HUES64 (cell line): ENCODE data around the gene FLAD1.
"Not testable (repeated sequence)": the region's sequence is repeated elsewhere in the genome, so short reads cannot be mapped to it uniquely, and the experiment has no call there.

Source experiments
- H3K27ac ChIP-seq: 2 replicates; pipeline ENCODE4 v1.7.0; 2013; ENCODE audit warnings: low read depth, low read length, inconsistent platforms
- H3K27me3 ChIP-seq: 2 replicates; pipeline ENCODE4 v1.6.1; 2013; ENCODE audit warnings: mild to moderate bottlenecking, low read length; ENCODE audit not compliant: insufficient read depth
- H3K36me3 ChIP-seq: 2 replicates; pipeline ENCODE4 v1.6.1; 2013; ENCODE audit warnings: mild to moderate bottlenecking, low read length; ENCODE audit not compliant: insufficient read depth
- H3K4me1 ChIP-seq: 2 replicates; pipeline ENCODE4 v1.6.1; 2013; ENCODE audit warnings: mild to moderate bottlenecking, low read length, moderate library complexity; ENCODE audit not compliant: insufficient read depth
- H3K4me3 ChIP-seq: 2 replicates; pipeline ENCODE4 v1.5.1; 2013; ENCODE audit warnings: mild to moderate bottlenecking, low read length, moderate library complexity
- H3K9ac ChIP-seq: 2 replicates; pipeline ENCODE4 v1.6.1; 2013; ENCODE audit warnings: mild to moderate bottlenecking, low read depth, low read length
- H3K9me3 ChIP-seq: 2 replicates; pipeline ENCODE4 v1.6.1; 2013; ENCODE audit warnings: low read depth, low read length; ENCODE audit not compliant: insufficient read depth
- WGBS: fragments of 150-250, 120-280 bp; methylation state at CpG from one replicate; pipeline ENCODE4 v1.1.7; 2013; ENCODE audit warnings: missing lambda C conversion rate; 5-methylcytosine and 5-hydroxymethylcytosine counted together

FLAD1 gene

DNA sequence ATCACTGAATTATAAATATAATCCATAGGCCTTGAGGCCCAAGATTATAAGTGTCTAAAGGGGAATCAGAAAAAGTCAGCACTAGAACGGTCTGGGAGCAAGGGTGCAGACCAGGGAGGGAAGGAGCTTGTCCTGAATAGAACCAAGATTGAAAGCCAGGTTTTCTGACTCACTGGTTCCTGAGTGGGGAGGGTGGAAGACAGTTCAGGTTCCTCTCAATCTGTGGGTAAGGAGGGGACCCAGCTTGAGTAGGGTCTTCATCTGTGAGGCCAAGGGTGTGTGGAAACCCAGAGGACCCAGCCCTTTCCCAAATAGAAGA lies 11.1 kb downstream of the FLAD1 start:
- Histone ChIP-seq H3K4me3 (no peak overlapping the region), H3K9me3 (no peaks in the 10 kb centered on the region), H3K4me1 (0 out of 2 replicates have a peak, but pooled peaks cover 3% of the 10 kb centered on the region), H3K36me3 (peaks cover 25% of the 10 kb centered on the region), H3K27ac (no peak overlapping the region), H3K9ac (no peak overlapping the region), H3K27me3 (no peaks in the 10 kb centered on the region)
- WGBS = 93% methylated on average over 1 of the region's 1 CpG

DNA sequence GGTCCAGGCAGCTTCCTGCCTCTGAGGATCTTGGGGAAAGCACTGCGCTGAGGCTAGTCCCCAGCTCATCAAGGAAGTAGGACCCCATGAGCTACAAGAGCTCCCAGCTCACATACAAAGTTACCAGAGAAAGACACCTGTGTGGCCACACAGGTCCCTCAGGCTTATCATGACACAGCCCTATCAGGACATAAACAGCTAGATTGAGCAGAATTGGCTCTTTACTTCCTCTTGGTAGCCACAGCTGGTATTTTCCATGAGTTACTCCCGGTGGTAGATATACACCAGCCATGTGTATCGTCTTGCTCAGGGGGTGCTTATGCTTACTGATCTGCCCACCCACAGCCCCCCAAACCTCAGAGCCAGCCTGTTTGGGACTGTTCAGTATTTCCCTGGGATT lies 11.4 kb downstream of the FLAD1 start:
- H3K4me1 ChIP-seq = 0 out of 2 replicates have a peak, but pooled peaks cover 3% of the 10 kb centered on the region
- no peak overlapping the region for H3K27ac ChIP-seq
- H3K4me3 ChIP-seq = no peak overlapping the region
- peaks cover 21% of the 10 kb centered on the region for H3K36me3 ChIP-seq
- no peaks in the 10 kb centered on the region for H3K27me3 ChIP-seq
- H3K9me3 ChIP-seq = no peaks in the 10 kb centered on the region
- WGBS = 92% methylated on average over 3 of the region's 3 CpGs
- H3K9ac ChIP-seq = no peak overlapping the region

DNA sequence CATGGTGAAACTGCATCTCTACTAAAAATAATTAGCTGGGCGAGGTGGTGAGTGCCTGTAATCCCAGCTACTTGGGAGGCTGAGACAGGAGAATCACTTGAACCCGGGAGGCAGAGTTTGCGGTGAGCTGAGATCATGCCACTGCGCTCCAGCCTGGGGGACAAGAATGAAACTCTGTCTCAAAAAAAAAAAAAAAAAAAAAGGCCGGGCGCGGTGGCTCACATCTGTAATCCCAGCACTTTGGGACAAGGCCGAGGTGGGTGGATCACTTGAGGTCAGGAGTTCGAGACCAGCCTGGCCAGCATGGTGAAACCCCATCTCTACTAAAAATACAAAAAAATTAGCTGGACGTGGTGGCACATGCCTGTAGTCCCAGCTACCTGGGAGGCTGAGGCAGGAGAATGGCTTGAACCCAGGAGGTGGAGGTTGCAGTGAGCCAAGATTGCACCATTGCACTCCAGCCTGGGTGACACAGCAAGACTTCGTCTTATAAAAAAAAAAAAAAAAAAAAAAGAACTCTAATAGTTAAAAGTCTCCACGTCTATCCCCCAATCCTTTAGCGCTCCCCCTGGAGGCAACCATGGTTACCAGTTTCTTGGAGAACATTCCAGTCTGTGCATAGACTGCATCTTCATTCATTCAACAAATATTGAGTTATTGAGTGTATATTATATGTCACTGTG lies 12.3 kb downstream of the FLAD1 start:
- not testable (repeated sequence) for H3K27ac ChIP-seq, H3K27me3 ChIP-seq, H3K4me1 ChIP-seq, H3K9ac ChIP-seq, H3K4me3 ChIP-seq, H3K9me3 ChIP-seq
- WGBS = 93% methylated on average over 9 of the region's 13 CpGs
- peaks cover 12% of the 10 kb centered on the region for H3K36me3 ChIP-seq

DNA sequence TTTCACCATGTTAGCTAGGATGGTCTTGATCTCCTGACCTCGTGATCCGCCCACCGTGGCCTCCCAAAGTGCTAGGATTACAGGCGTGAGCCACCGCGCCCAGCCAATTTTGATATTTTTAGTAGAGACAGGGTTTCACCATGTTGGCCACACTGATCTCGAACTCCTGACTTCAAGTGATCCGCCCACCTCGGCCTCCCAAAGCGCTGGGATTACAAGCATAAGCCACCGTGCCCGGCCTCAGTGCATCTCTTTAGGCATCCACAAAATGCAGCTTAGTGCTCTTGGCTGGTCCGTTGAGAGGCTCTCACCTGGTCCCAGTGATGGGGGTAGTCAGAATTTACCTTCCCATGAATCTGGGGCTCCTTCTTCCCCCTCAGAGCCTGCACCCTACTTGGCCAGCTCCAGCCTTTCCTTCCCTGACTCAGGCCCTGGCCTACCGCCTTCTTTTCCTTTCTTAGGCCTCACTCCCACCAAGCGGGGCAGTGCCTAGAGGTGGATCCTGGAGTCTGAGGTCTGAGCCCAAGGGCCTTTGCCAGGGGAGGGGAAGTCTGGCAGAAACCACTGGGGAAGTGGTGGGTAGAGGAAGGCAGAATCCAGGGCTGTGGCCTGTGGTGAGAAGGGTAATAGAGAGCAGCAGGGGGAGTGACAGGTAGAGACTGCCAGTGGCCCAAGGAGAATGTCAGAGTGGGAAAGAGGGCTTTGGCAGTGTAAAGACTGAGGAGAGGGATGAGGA lies 14.0 kb downstream of the FLAD1 start:
- no peak overlapping the region for H3K4me3 ChIP-seq
- 92% methylated on average over 15 of the region's 15 CpGs for WGBS
- H3K27me3 ChIP-seq = no peaks in the 10 kb centered on the region
- peaks cover 5% of the 10 kb centered on the region; the same call in 1 of the 2 replicates for H3K36me3 ChIP-seq
- peaks cover 5% of the 10 kb centered on the region; the same call in 1 of the 2 replicates for H3K4me1 ChIP-seq
- H3K9ac ChIP-seq = no peak overlapping the region
- no peak overlapping the region for H3K27ac ChIP-seq
- H3K9me3 ChIP-seq = no peaks in the 10 kb centered on the region

DNA sequence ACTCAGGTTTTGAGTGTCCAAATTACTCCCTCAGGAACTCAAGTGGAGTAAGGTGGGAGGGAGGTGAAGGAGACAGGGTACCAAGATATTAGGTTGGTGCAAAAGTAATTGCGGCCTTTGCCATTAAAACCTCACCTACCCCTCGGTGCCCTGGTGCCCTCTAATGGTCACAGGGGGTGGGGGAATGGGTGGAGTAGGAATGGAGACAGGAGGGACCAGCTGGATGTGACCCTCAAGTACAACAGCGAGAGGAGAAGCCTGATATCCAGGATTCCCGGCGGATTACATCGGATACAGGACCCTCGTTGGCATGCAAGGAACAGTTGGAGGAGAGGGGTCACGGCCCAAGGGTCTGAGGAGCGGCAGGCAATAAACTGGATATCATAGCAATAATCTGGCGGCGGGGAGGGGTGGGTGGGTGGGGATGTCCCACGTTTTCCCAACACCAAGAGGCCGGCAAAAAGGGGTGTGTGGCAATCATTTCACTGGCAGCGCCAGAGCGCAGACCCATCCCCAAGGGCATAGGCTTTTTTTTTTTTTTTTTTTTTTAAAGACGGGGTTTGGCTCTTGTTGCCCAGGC lies 15.1 kb downstream of the FLAD1 start:
- Histone ChIP-seq H3K36me3 (no peaks in the 10 kb centered on the region), H3K27ac (no peak overlapping the region), H3K4me3 (no peak overlapping the region), H3K4me1 (peaks cover 5% of the 10 kb centered on the region; the same call in 1 of the 2 replicates), H3K27me3 (no peaks in the 10 kb centered on the region), H3K9ac (no peak overlapping the region), H3K9me3 (no peaks in the 10 kb centered on the region)
- 92% methylated on average over 15 of the region's 16 CpGs for WGBS

DNA sequence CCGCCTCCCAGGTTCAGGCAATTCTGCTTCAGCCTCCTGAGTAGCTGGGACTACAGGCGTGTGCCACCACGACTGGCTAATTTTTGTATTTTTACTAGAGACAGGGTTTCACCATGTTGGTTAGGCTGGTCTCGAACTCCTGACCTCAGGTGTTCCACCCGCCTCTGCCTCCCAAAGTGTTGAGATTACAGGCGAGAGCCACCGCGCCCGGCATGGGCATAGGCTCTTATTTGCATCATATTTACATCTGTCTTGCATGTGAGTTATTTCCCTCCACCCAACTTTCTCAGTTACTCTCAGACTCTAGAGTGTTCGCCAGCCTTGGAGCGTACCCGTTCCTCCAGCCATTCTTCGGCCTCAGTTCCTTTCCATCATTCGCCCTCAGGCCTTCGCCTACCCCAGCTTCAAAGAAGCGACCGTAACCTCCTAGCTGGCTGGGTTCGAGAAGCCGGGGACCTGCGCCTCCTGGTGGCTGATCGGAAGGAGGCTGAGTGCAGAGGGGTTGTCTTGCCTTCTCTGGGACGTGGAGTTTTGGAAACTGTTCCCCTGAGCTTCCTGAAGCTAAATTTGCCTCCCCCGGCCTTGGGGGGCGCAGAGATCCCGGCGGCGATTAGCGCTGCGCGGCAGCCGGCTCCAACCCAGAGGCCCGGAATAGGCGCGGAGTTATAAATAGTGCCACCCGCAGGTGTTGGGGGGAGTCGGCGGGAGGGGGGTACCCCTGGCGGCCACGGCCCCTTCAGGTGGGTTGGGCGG lies 15.8 kb downstream of the FLAD1 start:
- WGBS = 19% methylated on average over 40 of the region's 40 CpGs
- no peak overlapping the region; the same call in 1 of the 2 replicates for H3K27ac ChIP-seq
- no peaks in the 10 kb centered on the region for H3K27me3 ChIP-seq

DNA sequence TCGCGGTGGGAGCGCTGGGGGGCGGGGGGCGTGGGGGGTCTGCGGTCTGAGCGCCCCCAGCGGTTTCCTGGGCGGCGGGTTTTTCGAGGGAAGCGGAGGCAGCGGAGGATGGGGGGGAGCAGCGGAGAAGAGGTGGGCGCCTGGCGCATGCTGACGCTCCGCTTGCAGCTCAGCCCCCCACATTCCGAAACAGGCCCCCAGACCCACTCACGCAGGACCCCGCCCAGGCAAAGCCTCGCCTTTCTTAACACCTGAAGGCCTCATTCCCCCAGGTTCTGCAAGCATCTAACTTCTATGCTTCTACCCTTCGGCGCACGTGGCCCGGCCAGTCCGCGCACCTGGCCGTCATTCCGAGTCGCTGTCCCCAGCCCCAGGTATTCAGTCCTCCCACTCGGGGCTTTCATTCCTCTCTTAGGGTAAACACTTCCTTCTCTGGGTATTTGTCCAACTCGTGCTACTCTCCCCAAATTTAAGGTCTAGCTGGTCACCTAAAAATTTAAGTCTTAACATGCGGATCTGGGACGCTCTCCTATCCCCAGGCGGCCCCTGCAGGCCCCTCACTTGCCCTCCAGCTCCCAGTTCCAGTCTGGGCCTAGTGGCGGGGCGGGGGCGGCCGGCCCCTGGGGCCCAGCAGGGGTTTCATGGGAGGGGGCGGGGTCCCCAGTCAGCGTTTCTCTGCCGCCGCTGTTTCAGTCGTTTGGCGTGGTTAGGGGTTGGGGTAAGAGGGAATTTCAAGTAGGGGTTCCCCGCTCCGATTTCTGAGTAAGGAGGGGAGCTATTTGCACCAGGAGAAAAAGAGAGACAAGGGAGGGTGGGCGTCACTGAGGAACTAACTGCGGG lies 16.6 kb downstream of the FLAD1 start:
- H3K9me3 ChIP-seq = no peaks in the 10 kb centered on the region
- H3K36me3 ChIP-seq = no peaks in the 10 kb centered on the region
- H3K27ac ChIP-seq = peak overlapping the region; percentile 85
- no peaks in the 10 kb centered on the region for H3K27me3 ChIP-seq
- H3K4me1 ChIP-seq = peaks cover 12% of the 10 kb centered on the region
- WGBS = 2% methylated on average over 49 of the region's 50 CpGs
- H3K9ac ChIP-seq = peak overlapping the region; percentile 78
- H3K4me3 ChIP-seq = peak overlapping the region; percentile 82

More for the DNA sequence above, 15.8 kb downstream of the FLAD1 start:
- H3K36me3 ChIP-seq = no peaks in the 10 kb centered on the region
- no peak overlapping the region for H3K9ac ChIP-seq
- H3K4me1 ChIP-seq = peaks cover 5% of the 10 kb centered on the region; the same call in 1 of the 2 replicates
- no peaks in the 10 kb centered on the region for H3K9me3 ChIP-seq
- H3K4me3 ChIP-seq = peak overlapping the region; percentile 82

DNA sequence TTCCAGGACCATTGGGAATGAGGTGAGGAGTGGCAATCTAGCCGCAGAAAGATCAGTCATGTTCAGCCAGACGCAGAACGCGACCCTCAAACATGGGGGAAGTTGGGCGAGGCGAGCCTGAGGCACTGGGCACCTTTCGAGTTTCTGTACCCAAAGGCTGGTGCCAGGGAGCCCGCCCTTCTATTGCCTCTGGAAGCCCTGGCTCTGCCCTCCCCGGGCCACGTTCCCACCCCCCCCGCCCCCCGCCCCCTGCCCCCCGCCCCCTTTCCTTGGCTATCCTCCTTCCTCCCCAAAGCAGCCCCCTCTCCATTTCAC lies 17.2 kb downstream of the FLAD1 start:
- Histone ChIP-seq H3K4me3 (peak overlapping the region; percentile 82), H3K27ac (peak overlapping the region; percentile 97), H3K9me3 (no peaks in the 10 kb centered on the region), H3K27me3 (no peaks in the 10 kb centered on the region), H3K36me3 (no peaks in the 10 kb centered on the region), H3K9ac (peak overlapping the region; percentile 78), H3K4me1 (peaks cover 13% of the 10 kb centered on the region)
- 2% methylated on average over 7 of the region's 13 CpGs for WGBS

DNA sequence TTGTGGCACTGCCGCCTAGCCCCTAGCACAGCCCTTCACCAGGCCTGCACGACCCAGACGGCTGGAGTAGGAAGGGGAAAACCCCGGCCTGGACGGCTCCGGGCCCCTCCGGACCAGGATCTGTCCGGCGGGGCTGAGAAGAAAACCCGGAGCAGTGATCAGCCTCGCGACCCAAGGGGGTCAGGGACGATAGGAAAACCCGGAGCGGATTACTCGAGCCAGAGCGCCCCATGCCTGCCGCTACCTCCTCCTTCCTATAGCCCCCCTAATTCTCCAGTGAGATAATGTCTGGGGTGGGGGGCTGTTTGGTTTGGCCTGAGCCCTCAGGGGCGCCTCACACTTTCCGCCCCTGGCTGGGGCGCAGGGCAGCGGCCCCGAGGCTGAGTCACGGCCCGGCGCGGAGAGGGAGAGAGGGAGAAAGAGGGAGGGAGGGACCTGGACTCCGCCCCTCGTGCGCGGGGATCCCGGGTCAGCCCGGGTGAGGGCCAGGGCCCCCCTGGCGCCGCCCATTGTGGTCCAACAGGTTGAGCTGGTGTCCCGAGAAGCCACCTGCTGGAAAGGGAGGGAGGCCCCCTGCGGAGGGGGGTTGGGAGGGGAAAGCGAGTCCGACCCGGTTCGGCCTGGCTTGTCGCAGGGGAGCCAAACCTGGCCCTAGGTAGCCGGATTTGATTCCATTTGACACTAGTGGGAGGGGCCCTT lies 17.7 kb downstream of the FLAD1 start:
- Histone ChIP-seq H3K4me1 (peaks cover 11% of the 10 kb centered on the region), H3K27ac (peak overlapping the region; percentile 97)
- WGBS = 1% methylated on average over 43 of the region's 43 CpGs

DNA sequence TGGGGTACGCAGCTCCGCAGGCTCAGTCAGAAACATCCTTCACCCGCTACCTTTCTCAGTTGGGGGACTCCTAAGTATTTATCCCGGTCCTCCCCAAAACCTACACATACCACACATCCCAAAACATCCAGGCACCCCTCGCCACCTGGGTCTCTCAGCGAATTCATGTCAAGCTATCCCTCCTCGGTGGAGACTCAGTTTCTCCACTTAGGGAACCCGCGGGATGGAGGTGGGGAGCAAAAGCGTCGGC lies 18.2 kb downstream of the FLAD1 start:
- no peaks in the 10 kb centered on the region for H3K9me3 ChIP-seq
- peak overlapping the region; percentile 97 for H3K27ac ChIP-seq
- H3K36me3 ChIP-seq = no peaks in the 10 kb centered on the region
- H3K4me3 ChIP-seq = peak overlapping the region; percentile 82
- H3K27me3 ChIP-seq = no peaks in the 10 kb centered on the region
- WGBS = under 1% methylated on average over 11 of the region's 11 CpGs
- peaks cover 10% of the 10 kb centered on the region for H3K4me1 ChIP-seq
- peak overlapping the region; percentile 84 for H3K9ac ChIP-seq

More for the DNA sequence above, 17.7 kb downstream of the FLAD1 start:
- Histone ChIP-seq H3K4me3 (peak overlapping the region; percentile 82), H3K9me3 (no peaks in the 10 kb centered on the region), H3K36me3 (no peaks in the 10 kb centered on the region), H3K27me3 (no peaks in the 10 kb centered on the region), H3K9ac (peak overlapping the region; percentile 84)
